Endodermal cell (in vitro differentiated cells): ENCODE data around the gene MROH2A. TPM values are rescaled to one million over a fixed set of nuclear protein-coding genes. Genes with fewer than 3 reads are reported as not detected.

ENCODE experiments used
- DNase-seq: peaks from one replicate; pipeline ENCODE4 v3.0.0-alpha.2; 2017
- H3K27ac ChIP-seq: 2 replicates; pipeline ENCODE4 v1.5.1; 2013; ENCODE audit warnings: mild to moderate bottlenecking, low read depth, low read length, moderate library complexity
- H3K27me3 ChIP-seq: 2 replicates; pipeline ENCODE4 v1.6.1; 2013; ENCODE audit warnings: mild to moderate bottlenecking, low read length, moderate library complexity; ENCODE audit not compliant: insufficient read depth, control insufficient read depth, poor library complexity, severe bottlenecking
- H3K36me3 ChIP-seq: 2 replicates; pipeline ENCODE4 v1.7.0; 2013; ENCODE audit warnings: mild to moderate bottlenecking, low read length, moderate library complexity; ENCODE audit not compliant: control insufficient read depth, insufficient read depth
- H3K4me1 ChIP-seq: one replicate; pipeline ENCODE4 v1.7.0; 2013; ENCODE audit warnings: low read length; ENCODE audit not compliant: control insufficient read depth, insufficient read depth
- H3K4me3 ChIP-seq: 2 replicates; pipeline ENCODE4 v1.5.1; 2013; ENCODE audit warnings: mild to moderate bottlenecking, low read length, moderate library complexity
- H3K9ac ChIP-seq: 2 replicates; pipeline ENCODE4 v1.6.1; 2013; ENCODE audit warnings: mild to moderate bottlenecking, low read length, moderate library complexity; ENCODE audit not compliant: poor library complexity, severe bottlenecking; ENCODE audit errors: extremely low read depth
- H3K9me3 ChIP-seq: 2 replicates; pipeline ENCODE4 v1.6.1; 2013; ENCODE audit warnings: mild to moderate bottlenecking, low read length, moderate library complexity; ENCODE audit not compliant: control insufficient read depth
- H3K27ac Mint-ChIP-seq: 2 replicates; pipeline ENCODE4 v1.8.0; 2020; ENCODE audit warnings: mixed read lengths
- H3K27me3 Mint-ChIP-seq: 2 replicates; pipeline ENCODE4 v1.8.0; 2021; ENCODE audit warnings: mild to moderate bottlenecking, mixed read lengths; ENCODE audit not compliant: insufficient read depth
- H3K36me3 Mint-ChIP-seq: 2 replicates; pipeline ENCODE4 v1.8.0; 2020; ENCODE audit warnings: low read depth, mixed read lengths
- H3K4me1 Mint-ChIP-seq: 2 replicates; pipeline ENCODE4 v1.8.0; 2020; ENCODE audit warnings: mixed read lengths
- H3K4me3 Mint-ChIP-seq: 2 replicates; pipeline ENCODE4 v1.8.0; 2020; ENCODE audit warnings: mild to moderate bottlenecking, moderate library complexity, mixed read lengths
- H3K9me3 Mint-ChIP-seq: 2 replicates; pipeline ENCODE4 v1.8.0; 2020; ENCODE audit warnings: mild to moderate bottlenecking, mixed read lengths
- WGBS, 2 experiments: methylation state at CpG; one replicate each; pipeline versions ENCODE4 v1.1.5 to v1.1.7; 2013; ENCODE audit warnings: missing lambda C conversion rate in 2 of 2, mixed read lengths in 1 of 2; ENCODE audit not compliant: insufficient coverage in 1 of 2, insufficient read length in 1 of 2; 5-methylcytosine and 5-hydroxymethylcytosine counted together
- total RNA-seq, 2 donors: library from RNA; stranded (reverse); fragmentation: NEBNext Ultra II Directional in 1 of 2; extraction: Animal tissue kit (Norgen Biotek cat#: 25700) in 1 of 2; gene quantifications; 2 replicates in 1 of 2; 3 replicates in 1 of 2; pipeline ENCODE4 v1.2.1, GENCODE V29; 2021
- TF ChIP-seq, protein P1 (sequence below): fragments of 200-600 bp; sonication (generic); conservative IDR thresholded peaks from 2 replicates; pipeline ENCODE4 v1.5.0; 2021; ENCODE audit warnings: antibody characterized with exemption, mild to moderate bottlenecking

Gene MROH2A
- total RNA-seq, 2 donors from 2014 or later, result not detected

DNA sequence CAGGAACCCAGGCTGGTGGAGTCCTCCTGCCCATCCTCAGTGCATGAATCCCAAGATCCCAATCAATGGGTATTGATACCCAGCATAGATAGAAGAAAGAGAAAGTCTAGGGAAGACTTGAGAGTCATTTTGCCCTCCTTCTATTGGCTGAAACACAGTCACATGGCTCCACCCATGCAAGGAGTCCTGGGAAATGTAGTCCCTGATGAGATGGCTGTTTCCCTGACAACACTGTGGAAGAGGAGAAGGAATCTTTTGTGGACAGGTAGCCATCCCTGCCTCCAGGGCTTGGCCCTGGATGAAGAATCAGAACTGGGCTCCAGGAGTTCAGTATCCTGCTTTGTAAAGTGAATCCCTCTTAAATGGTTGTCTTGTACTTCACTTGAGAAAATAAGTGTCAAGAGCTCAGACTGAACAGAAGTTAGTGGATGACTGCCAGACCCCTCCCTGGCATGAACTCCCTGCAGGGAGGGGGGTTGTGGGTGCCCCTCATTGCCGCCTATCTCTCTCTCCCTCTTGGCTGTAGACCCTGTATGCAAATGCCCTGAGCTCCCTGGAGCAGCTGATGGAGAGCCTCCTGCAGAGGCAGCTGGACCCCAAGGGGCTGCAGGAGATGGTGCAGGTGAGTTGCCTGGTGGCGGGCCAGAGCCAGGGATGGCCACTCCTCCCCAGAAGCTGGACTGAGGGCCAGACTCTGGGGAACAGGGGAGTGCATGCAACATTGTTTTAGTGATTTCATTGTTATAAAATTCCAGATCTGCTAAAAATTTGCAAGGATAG lies 36.1 kb downstream of the MROH2A start:
- no peaks in the 10 kb centered on the region for H3K4me1 Mint-ChIP-seq
- peak; percentile 57 for DNase-seq
- 86% methylated on average over 2 of the region's 2 CpGs; no CpG with 5 or more reads in 1 of the 2 experiments for WGBS, 2 experiments
- no peak overlapping the region for H3K4me3 Mint-ChIP-seq
- Histone ChIP-seq H3K9me3 (no peaks in the 10 kb centered on the region), H3K9ac (no peak overlapping the region), H3K4me1 (no peaks in the 10 kb centered on the region), H3K36me3 (no peaks in the 10 kb centered on the region), H3K27me3 (no peaks in the 10 kb centered on the region), H3K27ac (no peak overlapping the region), H3K4me3 (no peak overlapping the region)
- H3K9me3 Mint-ChIP-seq, result no peaks in the 10 kb centered on the region
- H3K27ac Mint-ChIP-seq, result no peak overlapping the region
- TF ChIP-seq, protein P1, sequence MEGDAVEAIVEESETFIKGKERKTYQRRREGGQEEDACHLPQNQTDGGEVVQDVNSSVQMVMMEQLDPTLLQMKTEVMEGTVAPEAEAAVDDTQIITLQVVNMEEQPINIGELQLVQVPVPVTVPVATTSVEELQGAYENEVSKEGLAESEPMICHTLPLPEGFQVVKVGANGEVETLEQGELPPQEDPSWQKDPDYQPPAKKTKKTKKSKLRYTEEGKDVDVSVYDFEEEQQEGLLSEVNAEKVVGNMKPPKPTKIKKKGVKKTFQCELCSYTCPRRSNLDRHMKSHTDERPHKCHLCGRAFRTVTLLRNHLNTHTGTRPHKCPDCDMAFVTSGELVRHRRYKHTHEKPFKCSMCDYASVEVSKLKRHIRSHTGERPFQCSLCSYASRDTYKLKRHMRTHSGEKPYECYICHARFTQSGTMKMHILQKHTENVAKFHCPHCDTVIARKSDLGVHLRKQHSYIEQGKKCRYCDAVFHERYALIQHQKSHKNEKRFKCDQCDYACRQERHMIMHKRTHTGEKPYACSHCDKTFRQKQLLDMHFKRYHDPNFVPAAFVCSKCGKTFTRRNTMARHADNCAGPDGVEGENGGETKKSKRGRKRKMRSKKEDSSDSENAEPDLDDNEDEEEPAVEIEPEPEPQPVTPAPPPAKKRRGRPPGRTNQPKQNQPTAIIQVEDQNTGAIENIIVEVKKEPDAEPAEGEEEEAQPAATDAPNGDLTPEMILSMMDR, result peak; percentile 15
- H3K36me3 Mint-ChIP-seq, result no peaks in the 10 kb centered on the region
- H3K27me3 Mint-ChIP-seq, result peaks cover 8% of the 10 kb centered on the region

DNA sequence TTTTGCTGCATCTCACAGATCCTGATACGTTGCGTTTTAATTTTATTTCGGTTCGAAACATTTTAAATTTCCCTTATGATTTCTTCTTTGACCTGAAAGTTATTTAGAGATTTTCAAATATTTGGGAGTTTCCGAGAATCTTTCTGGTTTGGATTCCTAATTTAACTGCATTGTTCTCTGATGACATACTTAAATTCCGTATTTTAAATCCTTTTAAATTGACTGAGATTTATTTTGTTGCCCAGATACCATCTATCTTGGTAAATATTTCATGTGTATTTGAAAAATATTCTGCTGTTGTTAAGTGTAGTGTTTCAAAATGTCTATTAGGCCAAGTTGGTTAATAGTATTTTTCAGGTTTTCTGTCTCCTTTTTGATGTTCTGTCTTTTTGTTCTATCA lies 37.7 kb downstream of the MROH2A start:
- no peak overlapping the region for H3K27ac Mint-ChIP-seq
- H3K4me3 Mint-ChIP-seq, result no peak overlapping the region
- H3K36me3 ChIP-seq, result no peaks in the 10 kb centered on the region
- TF ChIP-seq, protein P1, result no peak
- no peaks in the 10 kb centered on the region for H3K9me3 Mint-ChIP-seq
- no peaks in the 10 kb centered on the region for H3K4me1 ChIP-seq
- H3K4me1 Mint-ChIP-seq, result no peaks in the 10 kb centered on the region
- WGBS, 2 experiments, result 75 to 93% methylated on average over 1 to 6 of the region's 6 CpGs
- H3K4me3 ChIP-seq, result no peak overlapping the region
- no peaks in the 10 kb centered on the region for H3K9me3 ChIP-seq
- H3K27me3 Mint-ChIP-seq, result peaks cover 3% of the 10 kb centered on the region
- H3K9ac ChIP-seq, result no peak overlapping the region
- H3K27me3 ChIP-seq, result no peaks in the 10 kb centered on the region
- no peak for DNase-seq
- no peaks in the 10 kb centered on the region for H3K36me3 Mint-ChIP-seq
- no peak overlapping the region for H3K27ac ChIP-seq

DNA sequence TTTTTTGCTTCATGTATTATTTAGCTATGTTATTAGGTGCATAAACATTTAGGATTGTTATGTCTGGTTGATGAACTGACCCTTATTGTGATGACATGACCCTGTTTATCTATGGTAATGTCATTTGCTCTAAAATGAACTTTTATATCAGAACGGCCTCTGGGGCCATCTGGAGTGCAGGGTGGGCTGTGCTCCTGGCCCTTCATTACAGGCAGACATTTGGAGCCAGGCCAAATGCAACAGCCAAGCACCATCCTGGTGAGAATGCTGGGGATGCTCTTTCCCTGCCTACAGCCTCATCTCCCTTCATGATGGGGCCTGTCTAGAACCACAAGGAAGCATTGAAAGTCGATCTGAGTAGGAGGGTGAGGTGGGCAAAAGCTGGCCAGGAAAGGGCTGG lies 38.2 kb downstream of the MROH2A start:
- Histone ChIP-seq H3K9me3 (no peaks in the 10 kb centered on the region), H3K4me1 (no peaks in the 10 kb centered on the region), H3K27me3 (no peaks in the 10 kb centered on the region), H3K9ac (no peak overlapping the region), H3K4me3 (no peak overlapping the region), H3K36me3 (no peaks in the 10 kb centered on the region), H3K27ac (no peak overlapping the region)
- H3K4me1 Mint-ChIP-seq, result no peaks in the 10 kb centered on the region
- no peaks in the 10 kb centered on the region for H3K9me3 Mint-ChIP-seq
- H3K4me3 Mint-ChIP-seq, result no peak overlapping the region
- WGBS, 2 experiments, result 92 to 93% methylated on average over 2 of the region's 2 CpGs
- no peaks in the 10 kb centered on the region for H3K36me3 Mint-ChIP-seq
- H3K27me3 Mint-ChIP-seq, result peaks cover under 1% of the 10 kb centered on the region
- no peak overlapping the region for H3K27ac Mint-ChIP-seq
- TF ChIP-seq, protein P1, result no peak
- peak; percentile 6 for DNase-seq
